HepG2 (cell line): Measurements from ENCODE around the gene CARMIL1. TPM values are rescaled to one million over a fixed set of nuclear protein-coding genes. Genes with fewer than 3 reads are reported as not detected.

Source experiments
- ATAC-seq: fragments of 200-7000 bp; cut with Tn5 transposase; 3 replicates; pipeline ENCODE4 v1.9.1; 2020; ENCODE audit warnings: mild to moderate bottlenecking, moderate library complexity
- BruUV-seq: library from RNA; stranded (reverse); fragments of 400-500 nt; replicated peaks from 2 replicates; lab custom pipeline; 2021; lab: Mats Ljungman, UMichigan
- CTCF ChIA-PET: fragments of 300-600 bp; formaldehyde crosslinking; extraction: SDS; loops from one replicate; lab custom pipeline; 2021; ENCODE audit warnings: low total read pairs, inconsistent platforms, low intra/inter-chr PET ratio; lab: Yijun Ruan, JAX
- POLR2A ChIA-PET: fragments of 350-600 bp; sonication (Branson Sonifier 250); formaldehyde crosslinking; loops from one replicate; lab custom pipeline; 2020; ENCODE audit warnings: antibody characterized with exemption, inconsistent platforms; lab: Yijun Ruan, JAX
- DNase-seq: peaks from one replicate; pipeline ENCODE4 v3.0.0-alpha.2; 2015; ENCODE audit warnings: low spot score
- FAIRE-seq: peaks from 3 replicates; lab custom pipeline; 2011; peaks lifted over from hg19 to GRCh38; lab: Jason Lieb, UNC
- H2AFZ ChIP-seq: one replicate; pipeline ENCODE4 v1.6.1; 2011; ENCODE audit warnings: low read length, inconsistent platforms
- H3K27ac ChIP-seq: fragments of 300-600 bp; 3 replicates; pipeline ENCODE4 v1.8.0; 2011; ENCODE audit warnings: mixed run types, mild to moderate bottlenecking, mixed read lengths, low read length, inconsistent platforms; ENCODE audit not compliant: insufficient read depth; ENCODE audit errors: extremely low read length
- H3K27me3 ChIP-seq, 2 experiments: fragments of 200-600 bp in 1 of 2; 2 replicates in 1 of 2; 3 replicates in 1 of 2; pipeline versions ENCODE4 v1.6.0 to v1.8.0; 2011; ENCODE audit warnings: low read length in 2 of 2, mild to moderate bottlenecking in 2 of 2, moderate library complexity in 2 of 2, inconsistent platforms in 1 of 2; ENCODE audit not compliant: insufficient read depth in 2 of 2, control insufficient read depth in 1 of 2
- H3K36me3 ChIP-seq, 2 experiments: fragments of 200-600 bp in 1 of 2; replicated peaks in 1 of 2; 2 replicates in 1 of 2; 3 replicates in 1 of 2; pipeline versions ENCODE4 v1.5.1 to v1.8.0; 2011; ENCODE audit warnings: low read length in 2 of 2, inconsistent platforms in 1 of 2; ENCODE audit not compliant: insufficient read depth in 2 of 2, control insufficient read depth in 1 of 2
- H3K4me1 ChIP-seq: 2 replicates; pipeline ENCODE4 v1.5.1; 2012; ENCODE audit warnings: low read length, inconsistent platforms; ENCODE audit not compliant: insufficient read depth
- H3K4me2 ChIP-seq: 2 replicates; pipeline ENCODE4 v1.6.0; 2011; ENCODE audit warnings: low read depth, low read length, inconsistent platforms
- H3K4me3 ChIP-seq, 3 experiments: fragments of 200-600 bp in 1 of 3; sonication (generic), shearing (Covaris generic) in 1 of 3; replicated peaks in 1 of 3; 2 replicates each; pipeline ENCODE4 v1.5.1; 2011 to 2016; ENCODE audit warnings: low read length in 3 of 3, inconsistent platforms in 2 of 3, low read depth in 2 of 3, mild to moderate bottlenecking in 2 of 3, control low read depth in 1 of 3, mixed read lengths in 1 of 3; ENCODE audit not compliant: insufficient read depth in 1 of 3
- H3K79me2 ChIP-seq: one replicate; pipeline ENCODE4 v1.6.1; 2011; ENCODE audit warnings: low read length, inconsistent platforms; ENCODE audit not compliant: insufficient read depth
- H3K9ac ChIP-seq: 2 replicates; pipeline ENCODE4 v1.6.0; 2011; ENCODE audit warnings: mild to moderate bottlenecking, low read depth, low read length, inconsistent platforms; ENCODE audit not compliant: insufficient read depth
- H3K9me3 ChIP-seq: 2 replicates; pipeline ENCODE4 v1.5.1; 2012; ENCODE audit warnings: mild to moderate bottlenecking, low read length
- H4K20me1 ChIP-seq: 2 replicates; pipeline ENCODE4 v1.6.0; 2011; ENCODE audit warnings: inconsistent platforms, mild to moderate bottlenecking, low read length, moderate library complexity; ENCODE audit not compliant: insufficient read depth
- AGO1 ChIP-seq: fragments of 200-400 bp; formaldehyde crosslinking; IDR thresholded peaks from 2 replicates; pipeline ENCODE4 v1.6.1; 2017; ENCODE audit warnings: mild to moderate bottlenecking, low read depth, low read length, moderate library complexity; ENCODE audit not compliant: poor library complexity, severe bottlenecking
- BCL6 ChIP-seq: IDR thresholded peaks from 2 replicates; pipeline ENCODE4 v1.6.1; 2016; ENCODE audit warnings: missing genetic modification reagents, missing compliant biosample characterization
- GPN1 ChIP-seq: sonication (generic); formaldehyde crosslinking; IDR thresholded peaks from 2 replicates; pipeline ENCODE4 v1.5.1; 2020; ENCODE audit warnings: missing genetic modification reagents, borderline replicate concordance
- IKZF1 ChIP-seq: fragments of 450-650 bp; IDR thresholded peaks from 2 replicates; pipeline ENCODE4 v1.7.1; 2016
- MXD4 ChIP-seq: IDR thresholded peaks from 2 replicates; pipeline ENCODE4 v1.6.1; 2016; ENCODE audit warnings: mild to moderate bottlenecking, missing biosample characterization, missing genetic modification reagents
- PHF20 ChIP-seq: sonication (generic); formaldehyde crosslinking; IDR thresholded peaks from 2 replicates; pipeline ENCODE4 v1.5.0; 2020; ENCODE audit warnings: mild to moderate bottlenecking, missing genetic modification reagents
- SIN3B ChIP-seq: fragments of 150-350 bp; IDR thresholded peaks from 2 replicates; pipeline ENCODE4 v1.6.1; 2014; ENCODE audit warnings: low read length
- SMAD1 ChIP-seq: sonication (generic); formaldehyde crosslinking; IDR thresholded peaks from 2 replicates; pipeline ENCODE4 v1.4.0; 2020; ENCODE audit warnings: missing genetic modification reagents, low read depth, mild to moderate bottlenecking, borderline replicate concordance
- SNAPC2 ChIP-seq: sonication (generic); formaldehyde crosslinking; IDR thresholded peaks from 2 replicates; pipeline ENCODE4 v1.8.1; 2022; ENCODE audit warnings: mild to moderate bottlenecking, missing genetic modification reagents
- TCF7L2 ChIP-seq: IDR thresholded peaks from 2 replicates; pipeline ENCODE4 v1.6.1; 2011; ENCODE audit warnings: mild to moderate bottlenecking, low read depth, low read length, moderate library complexity
- ZBTB42 ChIP-seq: sonication (generic); formaldehyde crosslinking; IDR thresholded peaks from 2 replicates; pipeline ENCODE4 v1.5.0; 2020; ENCODE audit warnings: mild to moderate bottlenecking, missing genetic modification reagents
- ZKSCAN1 ChIP-seq: fragments of 150-350 bp; IDR thresholded peaks from 2 replicates; pipeline ENCODE4 v1.6.1; 2014; ENCODE audit warnings: low read length
- ZNF772 ChIP-seq: sonication (generic); formaldehyde crosslinking; IDR thresholded peaks from 2 replicates; pipeline ENCODE4 v1.5.0; 2020; ENCODE audit warnings: mild to moderate bottlenecking, missing genetic modification reagents
- WGBS: methylation state at CpG from one replicate; pipeline ENCODE4 v1.1.6; 2017; ENCODE audit warnings: low lambda C conversion rate; 5-methylcytosine and 5-hydroxymethylcytosine counted together
- in situ Hi-C: cut with HindIII; loops from 2 replicates; pipeline ENCODE4 v1.10.0; 2017; ENCODE audit warnings: low pct_unique_long_range_greater_than_20kb; ENCODE audit not compliant: extremely low pct_ligation_motif_present
- intact Hi-C: fragments of 100-400 bp; cut with micrococcal nuclease; formaldehyde crosslinking; loops from one replicate; pipeline ENCODE4 v1.10.0; 2022; ENCODE audit not compliant: unreplicated experiment
- polyA plus RNA-seq, 8 experiments: library from polyadenylated mRNA; depleted of rRNA in 3 of 8; stranded (reverse) in 7 of 8; unstranded in 1 of 8; fragments of >200 nt; fragmentation: Illumina TruSeq in 4 of 8; extraction: Trizol in 4 of 8; gene quantifications; 2 replicates each; pipeline versions ENCODE4 v1.2.1 to v1.2.3, GENCODE V29; 2011 to 2016; ENCODE audit warnings: low read depth in 4 of 8, missing spikeins in 1 of 8, mixed read lengths in 1 of 8; ENCODE audit not compliant: insufficient read depth in 1 of 8
- total RNA-seq, 5 experiments: library from RNA; depleted of rRNA; stranded (reverse); fragments of >200 nt; fragmentation: Illumina TruSeq; extraction: Trizol; gene quantifications; 2 replicates each; pipeline ENCODE4 v1.2.3, GENCODE V29; 2016; ENCODE audit warnings: low read depth in 1 of 5
- TF ChIP-seq, protein P1 (sequence below): sonication (generic); formaldehyde crosslinking; IDR thresholded peaks from 2 replicates; pipeline ENCODE4 v1.5.0; 2020; ENCODE audit warnings: mild to moderate bottlenecking, missing genetic modification reagents, borderline replicate concordance
- TF ChIP-seq, protein P2 (sequence below): sonication (generic); formaldehyde crosslinking; IDR thresholded peaks from 2 replicates; pipeline ENCODE4 v1.5.0; 2020; ENCODE audit warnings: missing genetic modification reagents, mild to moderate bottlenecking, borderline replicate concordance
- TF ChIP-seq, protein P3 (sequence below): sonication (generic); formaldehyde crosslinking; conservative IDR thresholded peaks from 2 replicates; pipeline ENCODE4 v1.4.0; 2020; ENCODE audit warnings: missing genetic modification reagents

CARMIL1 gene
- total and polyA plus RNA-seq, 2 of the 13 experiments (the other 11 are each of a cell fraction or from before 2014, with no cell fraction given): 1.8 to 2.6 TPM

DNA sequence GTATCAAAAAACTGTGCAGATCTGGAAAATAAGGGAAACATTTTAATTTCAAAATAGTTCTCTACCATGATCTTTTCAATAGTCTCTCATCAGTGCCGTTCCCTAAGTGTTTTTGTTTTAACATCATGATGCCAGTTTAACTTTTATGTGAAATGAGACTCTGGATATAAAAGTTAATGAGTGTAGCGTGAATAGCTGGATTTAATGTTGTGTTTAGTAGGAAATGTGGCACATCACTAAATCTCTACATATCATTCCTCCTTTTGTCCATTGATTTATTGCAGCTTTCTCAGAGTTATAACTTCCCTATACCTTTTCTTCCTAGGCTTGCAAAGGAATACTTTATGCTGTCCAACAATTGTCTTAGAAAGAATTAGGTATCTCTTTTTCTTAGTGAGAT lies 291.4 kb downstream of the CARMIL1 start (continued):
- TF ChIP-seq, protein P1, sequence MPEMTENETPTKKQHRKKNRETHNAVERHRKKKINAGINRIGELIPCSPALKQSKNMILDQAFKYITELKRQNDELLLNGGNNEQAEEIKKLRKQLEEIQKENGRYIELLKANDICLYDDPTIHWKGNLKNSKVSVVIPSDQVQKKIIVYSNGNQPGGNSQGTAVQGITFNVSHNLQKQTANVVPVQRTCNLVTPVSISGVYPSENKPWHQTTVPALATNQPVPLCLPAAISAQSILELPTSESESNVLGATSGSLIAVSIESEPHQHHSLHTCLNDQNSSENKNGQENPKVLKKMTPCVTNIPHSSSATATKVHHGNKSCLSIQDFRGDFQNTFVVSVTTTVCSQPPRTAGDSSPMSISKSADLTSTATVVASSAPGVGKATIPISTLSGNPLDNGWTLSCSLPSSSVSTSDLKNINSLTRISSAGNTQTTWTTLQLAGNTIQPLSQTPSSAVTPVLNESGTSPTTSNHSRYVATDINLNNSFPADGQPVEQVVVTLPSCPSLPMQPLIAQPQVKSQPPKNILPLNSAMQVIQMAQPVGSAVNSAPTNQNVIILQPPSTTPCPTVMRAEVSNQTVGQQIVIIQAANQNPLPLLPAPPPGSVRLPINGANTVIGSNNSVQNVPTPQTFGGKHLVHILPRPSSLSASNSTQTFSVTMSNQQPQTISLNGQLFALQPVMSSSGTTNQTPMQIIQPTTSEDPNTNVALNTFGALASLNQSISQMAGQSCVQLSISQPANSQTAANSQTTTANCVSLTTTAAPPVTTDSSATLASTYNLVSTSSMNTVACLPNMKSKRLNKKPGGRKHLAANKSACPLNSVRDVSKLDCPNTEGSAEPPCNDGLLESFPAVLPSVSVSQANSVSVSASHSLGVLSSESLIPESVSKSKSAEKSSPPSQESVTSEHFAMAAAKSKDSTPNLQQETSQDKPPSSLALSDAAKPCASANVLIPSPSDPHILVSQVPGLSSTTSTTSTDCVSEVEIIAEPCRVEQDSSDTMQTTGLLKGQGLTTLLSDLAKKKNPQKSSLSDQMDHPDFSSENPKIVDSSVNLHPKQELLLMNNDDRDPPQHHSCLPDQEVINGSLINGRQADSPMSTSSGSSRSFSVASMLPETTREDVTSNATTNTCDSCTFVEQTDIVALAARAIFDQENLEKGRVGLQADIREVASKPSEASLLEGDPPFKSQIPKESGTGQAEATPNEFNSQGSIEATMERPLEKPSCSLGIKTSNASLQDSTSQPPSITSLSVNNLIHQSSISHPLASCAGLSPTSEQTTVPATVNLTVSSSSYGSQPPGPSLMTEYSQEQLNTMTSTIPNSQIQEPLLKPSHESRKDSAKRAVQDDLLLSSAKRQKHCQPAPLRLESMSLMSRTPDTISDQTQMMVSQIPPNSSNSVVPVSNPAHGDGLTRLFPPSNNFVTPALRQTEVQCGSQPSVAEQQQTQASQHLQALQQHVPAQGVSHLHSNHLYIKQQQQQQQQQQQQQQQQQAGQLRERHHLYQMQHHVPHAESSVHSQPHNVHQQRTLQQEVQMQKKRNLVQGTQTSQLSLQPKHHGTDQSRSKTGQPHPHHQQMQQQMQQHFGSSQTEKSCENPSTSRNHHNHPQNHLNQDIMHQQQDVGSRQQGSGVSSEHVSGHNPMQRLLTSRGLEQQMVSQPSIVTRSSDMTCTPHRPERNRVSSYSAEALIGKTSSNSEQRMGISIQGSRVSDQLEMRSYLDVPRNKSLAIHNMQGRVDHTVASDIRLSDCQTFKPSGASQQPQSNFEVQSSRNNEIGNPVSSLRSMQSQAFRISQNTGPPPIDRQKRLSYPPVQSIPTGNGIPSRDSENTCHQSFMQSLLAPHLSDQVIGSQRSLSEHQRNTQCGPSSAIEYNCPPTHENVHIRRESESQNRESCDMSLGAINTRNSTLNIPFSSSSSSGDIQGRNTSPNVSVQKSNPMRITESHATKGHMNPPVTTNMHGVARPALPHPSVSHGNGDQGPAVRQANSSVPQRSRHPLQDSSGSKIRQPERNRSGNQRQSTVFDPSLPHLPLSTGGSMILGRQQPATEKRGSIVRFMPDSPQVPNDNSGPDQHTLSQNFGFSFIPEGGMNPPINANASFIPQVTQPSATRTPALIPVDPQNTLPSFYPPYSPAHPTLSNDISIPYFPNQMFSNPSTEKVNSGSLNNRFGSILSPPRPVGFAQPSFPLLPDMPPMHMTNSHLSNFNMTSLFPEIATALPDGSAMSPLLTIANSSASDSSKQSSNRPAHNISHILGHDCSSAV (CRISPR knock-in tag): no peak
- TF ChIP-seq ZKSCAN1 (no peak), SMAD1 (CRISPR knock-in tag) (no peak), SNAPC2 (CRISPR knock-in tag) (no peak), IKZF1 (no peak)

DNA sequence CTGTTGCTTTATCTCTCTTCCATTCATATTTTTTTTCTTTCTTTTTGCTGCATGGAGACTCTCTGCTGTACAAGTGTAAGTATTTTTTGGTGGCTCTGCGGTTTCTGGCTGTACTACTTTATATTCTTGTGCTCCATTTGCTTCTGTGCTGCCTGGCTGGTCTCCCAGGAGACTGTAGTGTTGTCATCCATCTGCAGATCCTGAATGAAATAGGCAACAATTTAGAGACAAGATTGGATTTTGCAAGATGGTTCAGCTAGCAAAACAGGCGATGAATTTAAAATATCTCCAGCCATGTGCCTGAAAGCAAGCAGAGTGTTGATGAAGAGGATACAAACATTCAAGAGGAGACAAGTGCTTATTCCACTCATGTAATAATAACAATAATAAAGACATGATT lies 297.7 kb downstream of the CARMIL1 start:
- Histone ChIP-seq H3K27ac (no peak overlapping the region), H3K4me3 (no peak overlapping the region), H3K4me1 (0 out of 2 replicates have a peak, but pooled peaks cover 8% of the 10 kb centered on the region), H3K27me3 (no peaks in the 10 kb centered on the region), H3K9ac (no peak overlapping the region), H3K79me2 (no peaks in the 10 kb centered on the region), H4K20me1 (no peaks in the 10 kb centered on the region), H3K9me3 (no peaks in the 10 kb centered on the region), H2AFZ (no peak overlapping the region), H3K4me2 (no peak overlapping the region), H3K36me3 (no peaks in the 10 kb centered on the region)
- DNase-seq (no peak), ATAC-seq (no peak), FAIRE-seq (no peak)
- in situ Hi-C loops: no loop called here
- 67% methylated on average over 2 of the region's 2 CpGs for WGBS
- BruUV-seq: no TSS peak
- ChIA-PET CTCF (no interaction called here), POLR2A (no interaction called here)
- intact Hi-C loops: no loop called here
- TF ChIP-seq, protein P2, sequence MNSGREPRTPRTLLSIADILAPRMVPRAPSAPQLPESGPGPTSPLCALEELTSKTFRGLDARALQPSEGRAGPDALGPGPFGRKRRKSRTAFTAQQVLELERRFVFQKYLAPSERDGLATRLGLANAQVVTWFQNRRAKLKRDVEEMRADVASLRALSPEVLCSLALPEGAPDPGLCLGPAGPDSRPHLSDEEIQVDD (CRISPR knock-in tag): no peak
- TF ChIP-seq SIN3B (no peak), MXD4 (CRISPR knock-in tag) (no peak), BCL6 (no peak), AGO1 (no peak), PHF20 (CRISPR knock-in tag) (no peak), GPN1 (CRISPR knock-in tag) (no peak), ZNF772 (CRISPR knock-in tag) (no peak), TCF7L2 (no peak), ZBTB42 (CRISPR knock-in tag) (no peak)
- TF ChIP-seq, protein P3, sequence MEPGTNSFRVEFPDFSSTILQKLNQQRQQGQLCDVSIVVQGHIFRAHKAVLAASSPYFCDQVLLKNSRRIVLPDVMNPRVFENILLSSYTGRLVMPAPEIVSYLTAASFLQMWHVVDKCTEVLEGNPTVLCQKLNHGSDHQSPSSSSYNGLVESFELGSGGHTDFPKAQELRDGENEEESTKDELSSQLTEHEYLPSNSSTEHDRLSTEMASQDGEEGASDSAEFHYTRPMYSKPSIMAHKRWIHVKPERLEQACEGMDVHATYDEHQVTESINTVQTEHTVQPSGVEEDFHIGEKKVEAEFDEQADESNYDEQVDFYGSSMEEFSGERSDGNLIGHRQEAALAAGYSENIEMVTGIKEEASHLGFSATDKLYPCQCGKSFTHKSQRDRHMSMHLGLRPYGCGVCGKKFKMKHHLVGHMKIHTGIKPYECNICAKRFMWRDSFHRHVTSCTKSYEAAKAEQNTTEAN (CRISPR knock-in tag): no peak
